Endothelial cell (in vitro differentiated cells): ENCODE data around the gene FIGNL1. TPM values are rescaled to one million over a fixed set of nuclear protein-coding genes. Genes with fewer than 3 reads are reported as not detected.

Source experiments
- DNase-seq: peaks from one replicate; pipeline ENCODE4 v3.0.0; 2021; ENCODE audit warnings: low spot score
- H3K27ac Mint-ChIP-seq: one replicate; pipeline ENCODE4 v1.8.0; 2021; ENCODE audit warnings: mixed read lengths, inconsistent platforms; ENCODE audit not compliant: unreplicated experiment
- H3K27me3 Mint-ChIP-seq: one replicate; pipeline ENCODE4 v1.8.0; 2021; ENCODE audit warnings: mild to moderate bottlenecking, moderate library complexity, mixed read lengths, inconsistent platforms; ENCODE audit not compliant: unreplicated experiment
- H3K36me3 Mint-ChIP-seq: one replicate; pipeline ENCODE4 v1.8.0; 2021; ENCODE audit warnings: mild to moderate bottlenecking, low read depth, mixed read lengths, inconsistent platforms; ENCODE audit not compliant: unreplicated experiment
- H3K4me1 Mint-ChIP-seq: one replicate; pipeline ENCODE4 v1.8.0; 2021; ENCODE audit warnings: mild to moderate bottlenecking, mixed read lengths, inconsistent platforms; ENCODE audit not compliant: unreplicated experiment
- H3K4me3 Mint-ChIP-seq: one replicate; pipeline ENCODE4 v1.8.0; 2021; ENCODE audit warnings: mild to moderate bottlenecking, mixed read lengths, inconsistent platforms; ENCODE audit not compliant: unreplicated experiment
- H3K9me3 Mint-ChIP-seq: one replicate; pipeline ENCODE4 v1.8.0; 2021; ENCODE audit warnings: mixed read lengths, inconsistent platforms; ENCODE audit not compliant: unreplicated experiment
- total RNA-seq: library from RNA; stranded (reverse); fragmentation: NEBNext Ultra II Directional; extraction: Animal tissue kit (Norgen Biotek cat#: 25700); gene quantifications from one replicate; pipeline ENCODE4 v1.2.1, GENCODE V29; 2021; ENCODE audit not compliant: unreplicated experiment
- TF ChIP-seq, protein P1 (sequence below): fragments of 200-600 bp; sonication (generic); IDR thresholded peaks from one replicate; pipeline ENCODE4 v1.5.0; 2021; ENCODE audit warnings: antibody characterized with exemption; ENCODE audit not compliant: unreplicated experiment

The FIGNL1 gene
- total RNA-seq, 1 donor from 2014 or later, result 18.4 TPM

DNA sequence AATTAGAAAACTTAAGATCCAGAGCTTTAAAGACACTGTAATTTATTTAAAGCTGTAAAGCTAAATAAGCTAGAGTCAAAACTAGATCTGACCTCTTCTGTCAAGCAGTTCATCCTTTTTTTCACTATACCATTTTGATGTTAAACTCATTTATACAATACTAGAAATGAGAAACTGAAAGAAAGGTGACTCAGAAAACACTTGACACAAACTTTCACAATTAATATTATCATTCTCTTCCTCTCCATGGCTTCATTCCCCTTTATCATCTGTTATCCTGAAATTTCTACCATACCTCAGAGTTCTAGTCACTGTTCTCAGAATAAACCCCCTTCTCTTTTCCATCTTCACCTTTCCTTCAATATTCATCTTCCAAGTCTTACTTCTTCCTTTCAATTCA, 1.3 kb downstream of the FIGNL1 start:
- no peaks in the 10 kb centered on the region for H3K36me3 Mint-ChIP-seq
- DNase-seq, result no peak
- H3K27me3 Mint-ChIP-seq, result peaks cover 3% of the 10 kb centered on the region
- H3K9me3 Mint-ChIP-seq, result no peaks in the 10 kb centered on the region
- H3K27ac Mint-ChIP-seq, result no peak overlapping the region
- TF ChIP-seq, protein P1, sequence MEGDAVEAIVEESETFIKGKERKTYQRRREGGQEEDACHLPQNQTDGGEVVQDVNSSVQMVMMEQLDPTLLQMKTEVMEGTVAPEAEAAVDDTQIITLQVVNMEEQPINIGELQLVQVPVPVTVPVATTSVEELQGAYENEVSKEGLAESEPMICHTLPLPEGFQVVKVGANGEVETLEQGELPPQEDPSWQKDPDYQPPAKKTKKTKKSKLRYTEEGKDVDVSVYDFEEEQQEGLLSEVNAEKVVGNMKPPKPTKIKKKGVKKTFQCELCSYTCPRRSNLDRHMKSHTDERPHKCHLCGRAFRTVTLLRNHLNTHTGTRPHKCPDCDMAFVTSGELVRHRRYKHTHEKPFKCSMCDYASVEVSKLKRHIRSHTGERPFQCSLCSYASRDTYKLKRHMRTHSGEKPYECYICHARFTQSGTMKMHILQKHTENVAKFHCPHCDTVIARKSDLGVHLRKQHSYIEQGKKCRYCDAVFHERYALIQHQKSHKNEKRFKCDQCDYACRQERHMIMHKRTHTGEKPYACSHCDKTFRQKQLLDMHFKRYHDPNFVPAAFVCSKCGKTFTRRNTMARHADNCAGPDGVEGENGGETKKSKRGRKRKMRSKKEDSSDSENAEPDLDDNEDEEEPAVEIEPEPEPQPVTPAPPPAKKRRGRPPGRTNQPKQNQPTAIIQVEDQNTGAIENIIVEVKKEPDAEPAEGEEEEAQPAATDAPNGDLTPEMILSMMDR, result no peak
- no peaks in the 10 kb centered on the region for H3K4me1 Mint-ChIP-seq
- H3K4me3 Mint-ChIP-seq, result no peak overlapping the region

- TF ChIP-seq, protein P1, result no peak
- Mint-ChIP-seq H3K4me1 (no peaks in the 10 kb centered on the region), H3K36me3 (no peaks in the 10 kb centered on the region), H3K27ac (no peak overlapping the region), H3K9me3 (no peaks in the 10 kb centered on the region), H3K4me3 (no peak overlapping the region), H3K27me3 (no peaks in the 10 kb centered on the region)
- no peak for DNase-seq
These were observed 3.6 kb downstream of the FIGNL1 start for GRCh38 chr7:50446542-50446960.

DNA sequence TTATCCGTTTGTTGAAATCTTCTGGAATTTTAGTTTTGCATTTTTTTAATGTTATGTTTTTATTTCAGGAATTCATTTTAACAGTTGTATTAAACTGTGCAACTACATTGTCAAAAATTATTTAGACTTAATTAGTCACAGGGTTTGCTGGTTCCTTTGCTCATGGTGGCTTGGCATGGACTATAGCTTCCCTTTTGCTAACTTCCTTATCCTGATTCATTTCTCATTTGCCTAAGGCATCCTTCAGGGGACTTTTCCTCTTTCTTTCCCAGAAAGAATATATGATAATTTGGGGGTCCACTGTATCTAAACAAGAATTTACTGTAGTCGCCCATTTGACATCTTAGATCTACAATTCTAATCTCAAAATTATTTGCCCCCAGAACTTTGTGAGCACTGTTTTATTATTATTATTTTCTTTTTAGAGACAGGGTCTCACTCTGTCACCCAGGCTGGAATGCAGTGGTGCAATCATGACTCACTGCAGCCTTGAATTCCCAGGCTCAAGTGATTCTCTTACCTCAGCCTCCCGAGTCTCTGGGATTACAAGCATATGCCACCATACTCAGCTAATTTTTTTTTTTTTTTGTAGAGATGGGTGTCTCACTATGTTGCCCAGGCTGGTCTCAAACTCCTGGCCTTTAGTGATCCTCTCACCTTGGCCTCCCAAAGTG, 13.9 kb downstream of the FIGNL1 start:
- TF ChIP-seq, protein P1, result no peak

DNA sequence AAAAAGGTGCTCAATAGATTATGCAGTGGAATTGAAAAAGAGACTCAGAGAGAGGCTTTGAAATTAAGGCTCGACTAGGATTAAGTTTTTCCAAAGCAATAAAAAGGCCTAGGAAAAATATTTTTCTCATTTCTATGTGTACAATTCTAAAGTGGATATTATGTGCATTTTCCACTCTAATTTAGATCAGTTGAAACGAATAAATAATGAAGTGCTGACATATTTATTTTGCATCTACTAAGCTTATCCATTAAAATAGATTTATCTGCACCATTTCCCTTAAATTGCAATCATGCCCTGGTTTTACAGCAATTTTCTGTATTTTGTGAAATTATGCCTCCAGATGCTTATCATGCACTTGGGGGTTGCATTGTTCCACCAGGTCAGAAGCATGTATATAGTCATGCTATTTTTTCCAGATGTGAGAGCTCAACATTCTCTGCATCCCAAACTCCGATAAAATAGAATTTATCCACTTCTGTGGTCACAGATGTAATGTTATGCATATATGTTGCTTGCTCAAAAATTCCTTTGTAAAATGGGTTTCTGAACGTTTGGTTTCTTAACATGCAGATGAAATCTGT, 18.3 kb downstream of the FIGNL1 start:
- no peaks in the 10 kb centered on the region for H3K36me3 Mint-ChIP-seq
- H3K27me3 Mint-ChIP-seq, result peaks cover 2% of the 10 kb centered on the region
- no peaks in the 10 kb centered on the region for H3K4me1 Mint-ChIP-seq
- no peak overlapping the region for H3K27ac Mint-ChIP-seq
- no peak overlapping the region for H3K4me3 Mint-ChIP-seq
- no peaks in the 10 kb centered on the region for H3K9me3 Mint-ChIP-seq
- TF ChIP-seq, protein P1, result no peak
- no peak for DNase-seq

More for the DNA sequence above, 13.9 kb downstream of the FIGNL1 start:
- no peaks in the 10 kb centered on the region for H3K9me3 Mint-ChIP-seq
- no peak overlapping the region for H3K4me3 Mint-ChIP-seq
- H3K27ac Mint-ChIP-seq, result no peak overlapping the region
- H3K4me1 Mint-ChIP-seq, result no peaks in the 10 kb centered on the region
- peaks cover 10% of the 10 kb centered on the region for H3K36me3 Mint-ChIP-seq
- no peak for DNase-seq
- peaks cover 4% of the 10 kb centered on the region for H3K27me3 Mint-ChIP-seq

GRCh38 chr7:50431316-50431715, 18.8 kb downstream of the FIGNL1 start:
- Mint-ChIP-seq H3K36me3 (no peaks in the 10 kb centered on the region), H3K27ac (no peak overlapping the region), H3K4me3 (no peak overlapping the region), H3K27me3 (peaks cover 2% of the 10 kb centered on the region), H3K9me3 (no peaks in the 10 kb centered on the region), H3K4me1 (no peaks in the 10 kb centered on the region)
- DNase-seq, result no peak
- TF ChIP-seq, protein P1, result no peak
